Effector memory CD8-positive, alpha-beta T cell (primary cell): ENCODE data around the gene CST1.
"Not testable (repeated sequence)": the region's sequence is repeated elsewhere in the genome, so short reads cannot be mapped to it uniquely, and the experiment has no call there.

Source experiments
- ATAC-seq: fragments of 150-1000 bp; cut with Tn5 transposase; replicated peaks from 2 replicates; pipeline ENCODE4 v1.10.0; 2021; ENCODE audit warnings: mild to moderate bottlenecking, moderate library complexity
- DNase-seq, 3 experiments: peaks; one replicate each; pipeline ENCODE4 v3.0.0; 2021
- H3K27ac Mint-ChIP-seq, 2 donors: one replicate each; pipeline ENCODE4 v1.8.0; 2022; ENCODE audit warnings: mild to moderate bottlenecking in 2 of 2, mixed read lengths in 2 of 2, moderate library complexity in 2 of 2
- H3K27me3 Mint-ChIP-seq, 2 donors: one replicate each; pipeline ENCODE4 v1.8.0; 2022; ENCODE audit warnings: mixed read lengths in 2 of 2
- H3K36me3 Mint-ChIP-seq: one replicate; pipeline ENCODE4 v1.8.0; 2022; ENCODE audit warnings: mild to moderate bottlenecking, moderate library complexity, mixed read lengths; ENCODE audit not compliant: insufficient read depth
- H3K4me1 Mint-ChIP-seq, 2 donors: one replicate each; pipeline ENCODE4 v1.8.0; 2022; ENCODE audit warnings: low read depth in 2 of 2, mixed read lengths in 2 of 2
- H3K4me3 Mint-ChIP-seq, 2 donors: one replicate each; pipeline ENCODE4 v1.8.0; 2022; ENCODE audit warnings: mild to moderate bottlenecking in 2 of 2, mixed read lengths in 2 of 2, moderate library complexity in 2 of 2
- H3K9me3 Mint-ChIP-seq, 2 donors: one replicate each; pipeline ENCODE4 v1.8.0; 2022; ENCODE audit warnings: mixed read lengths in 2 of 2

Gene CST1

DNA sequence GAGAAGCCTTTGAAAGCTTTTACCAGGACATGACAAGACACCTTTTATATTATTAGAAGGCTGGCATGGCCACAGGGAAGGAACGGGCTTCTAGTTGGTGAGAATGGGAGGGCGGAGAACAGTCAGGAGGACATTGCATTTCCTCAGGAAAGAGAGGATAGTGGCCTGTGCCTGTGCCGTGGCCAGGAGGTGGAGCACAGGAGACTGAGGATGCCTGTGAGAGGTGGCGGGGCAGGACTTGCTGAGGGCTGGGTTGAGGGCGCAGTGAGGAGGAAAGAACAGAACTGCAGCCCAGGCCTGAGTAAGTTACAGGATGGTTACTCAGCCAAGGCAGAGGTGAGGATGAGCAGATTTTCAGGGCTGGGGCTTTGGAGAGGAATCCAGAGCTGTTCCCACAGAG, 27.9 kb downstream of the CST1 start:
- ATAC-seq, H3K9me3 Mint-ChIP-seq, H3K27ac Mint-ChIP-seq, H3K4me1 Mint-ChIP-seq, H3K4me3 Mint-ChIP-seq, DNase-seq, H3K36me3 Mint-ChIP-seq: not testable (repeated sequence)
- peaks cover 26 to 29% of the 10 kb centered on the region in 2 donors for H3K27me3 Mint-ChIP-seq

DNA sequence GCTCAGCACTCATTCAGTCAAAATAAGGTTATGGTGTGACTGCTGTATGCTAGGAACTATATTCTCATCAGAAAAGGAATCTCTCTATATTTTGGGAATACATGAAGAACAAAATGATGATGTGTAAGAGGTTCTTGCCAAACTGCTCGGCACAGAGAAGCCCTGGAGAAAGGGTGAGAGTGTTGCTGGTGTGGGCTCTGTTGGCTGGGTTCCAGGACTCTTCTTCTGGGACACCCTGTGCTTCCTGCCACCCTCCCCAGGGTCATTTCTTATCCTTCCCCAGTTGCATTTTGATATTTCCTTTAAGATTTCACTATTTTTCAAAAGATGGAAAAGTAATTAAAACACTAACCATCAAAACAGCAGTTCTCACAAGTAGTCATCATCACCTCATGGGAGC, 28.8 kb downstream of the CST1 start:
- Mint-ChIP-seq H3K9me3 (no peaks in the 10 kb centered on the region), H3K4me1 (no peaks in the 10 kb centered on the region), H3K4me3 (no peak overlapping the region), H3K27me3 (peaks cover 29 to 38% of the 10 kb centered on the region in 2 donors), H3K27ac (no peak overlapping the region), H3K36me3 (no peaks in the 10 kb centered on the region)
- ATAC-seq (no peak), DNase-seq (no peak)

DNA sequence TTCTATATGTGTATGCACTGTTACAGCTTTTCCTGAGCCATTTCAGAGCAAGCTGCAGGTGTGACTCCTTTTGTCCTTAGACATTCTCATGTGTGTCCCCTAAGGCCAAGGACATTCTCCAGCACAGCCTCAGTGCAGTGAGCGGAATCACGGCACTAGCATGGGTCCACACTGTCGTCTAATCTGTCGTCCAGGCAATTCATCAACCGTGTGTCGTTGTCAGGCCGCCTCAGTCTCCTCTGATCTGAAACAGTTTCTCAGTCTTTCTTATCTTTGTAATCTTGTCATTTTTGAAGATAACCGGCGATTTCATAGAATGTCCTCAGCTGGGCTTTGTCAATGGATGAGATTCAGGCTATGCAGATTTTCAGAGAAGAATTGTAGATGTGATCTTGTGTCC, 31.4 kb downstream of the CST1 start:
- H3K9me3 Mint-ChIP-seq, H3K27ac Mint-ChIP-seq, H3K36me3 Mint-ChIP-seq, DNase-seq, H3K4me3 Mint-ChIP-seq, ATAC-seq, H3K4me1 Mint-ChIP-seq: not testable (repeated sequence)
- peaks cover 29 to 38% of the 10 kb centered on the region in 2 donors for H3K27me3 Mint-ChIP-seq

DNA sequence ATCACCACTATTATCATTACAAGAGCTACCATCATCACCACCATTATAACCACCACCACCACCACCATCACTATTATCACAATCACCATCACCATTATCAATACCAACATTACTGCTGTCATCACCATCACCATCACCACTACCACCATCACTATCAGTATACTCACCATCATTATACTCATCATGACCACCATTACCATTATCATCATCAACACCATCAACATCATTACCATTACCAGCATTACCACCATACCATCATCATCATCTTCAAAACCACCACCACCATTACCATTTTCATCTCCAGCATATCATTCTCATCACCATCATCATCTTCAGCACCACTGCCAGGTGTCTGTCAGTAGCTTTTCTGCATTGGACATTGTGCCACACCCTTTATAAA, 39.0 kb downstream of the CST1 start:
- H3K27ac Mint-ChIP-seq, H3K4me3 Mint-ChIP-seq, ATAC-seq, H3K9me3 Mint-ChIP-seq, DNase-seq, H3K4me1 Mint-ChIP-seq, H3K27me3 Mint-ChIP-seq, H3K36me3 Mint-ChIP-seq: not testable (repeated sequence)

DNA sequence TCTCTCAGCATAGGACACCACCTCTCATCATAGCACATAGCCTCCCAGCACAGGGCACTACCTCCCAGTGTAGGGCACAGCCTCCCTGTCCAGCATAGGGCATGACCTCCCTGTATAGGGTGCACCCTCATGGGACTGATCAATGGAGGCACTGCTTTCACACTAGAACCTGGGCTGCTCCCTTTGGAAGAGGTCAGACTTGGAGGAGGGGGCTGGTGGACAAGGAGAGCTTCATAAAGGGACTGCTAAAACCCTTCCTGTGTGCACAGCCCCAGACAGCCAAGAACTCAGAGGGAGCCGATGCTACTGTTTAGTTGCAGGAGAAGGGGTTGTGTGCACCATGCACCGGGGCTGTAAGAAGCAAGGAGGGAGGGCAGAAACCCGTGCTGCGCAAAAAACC, 40.0 kb downstream of the CST1 start:
- ATAC-seq (no peak), DNase-seq (no peak)
- no peaks in the 10 kb centered on the region for H3K36me3 Mint-ChIP-seq
- H3K27ac Mint-ChIP-seq: no peak overlapping the region
- H3K4me1 Mint-ChIP-seq: no peaks in the 10 kb centered on the region
- H3K4me3 Mint-ChIP-seq: no peak overlapping the region
- H3K27me3 Mint-ChIP-seq: peaks cover 0 to 13% of the 10 kb centered on the region in 2 donors
- H3K9me3 Mint-ChIP-seq: no peaks in the 10 kb centered on the region

DNA sequence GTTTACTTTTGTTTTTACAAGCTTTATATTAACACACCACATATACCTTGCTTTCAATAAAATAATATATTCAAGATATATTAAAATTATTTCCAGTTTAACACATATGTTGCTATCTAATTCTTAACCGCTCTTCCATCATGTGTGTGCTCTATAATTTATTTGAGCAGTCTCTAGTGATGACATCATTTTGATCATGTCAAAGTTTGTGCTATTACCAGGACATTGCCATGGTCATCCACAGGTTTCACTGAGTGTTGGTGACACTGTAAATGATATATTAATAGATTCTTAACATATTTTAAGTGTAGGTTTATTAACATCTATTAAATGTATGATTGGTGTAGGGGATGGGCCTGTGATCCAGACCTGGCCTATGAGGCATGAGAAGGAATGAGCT, 44.8 kb downstream of the CST1 start:
- Mint-ChIP-seq H3K4me3 (no peak overlapping the region), H3K9me3 (no peaks in the 10 kb centered on the region), H3K27me3 (peaks cover 21 to 24% of the 10 kb centered on the region in 2 donors), H3K27ac (no peak overlapping the region), H3K36me3 (no peaks in the 10 kb centered on the region), H3K4me1 (no peaks in the 10 kb centered on the region)
- no peak for ATAC-seq
- DNase-seq: no peak

DNA sequence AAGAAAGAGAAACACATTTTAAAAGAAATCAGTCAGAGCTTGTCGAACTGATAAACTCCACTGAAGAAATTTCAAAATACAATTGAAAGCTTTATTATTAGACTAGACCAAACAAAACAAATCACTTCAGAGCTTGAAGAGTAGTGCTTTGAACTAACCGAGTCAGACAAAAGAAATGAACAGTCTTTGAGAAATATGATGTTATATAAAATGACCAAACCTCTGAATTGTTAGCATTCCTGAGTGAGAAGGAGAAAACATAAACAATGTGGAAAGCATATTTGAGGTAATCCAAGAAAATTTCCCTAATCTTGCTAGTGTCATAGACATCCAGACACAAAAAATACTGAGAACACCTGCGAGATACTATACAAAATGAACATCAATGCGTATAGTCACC, 48.7 kb downstream of the CST1 start:
- ATAC-seq (no peak), DNase-seq (no peak)
- Mint-ChIP-seq H3K27ac (no peak overlapping the region), H3K9me3 (no peaks in the 10 kb centered on the region), H3K36me3 (no peaks in the 10 kb centered on the region), H3K27me3 (peaks cover 31 to 33% of the 10 kb centered on the region in 2 donors), H3K4me1 (no peaks in the 10 kb centered on the region), H3K4me3 (no peak overlapping the region)

DNA sequence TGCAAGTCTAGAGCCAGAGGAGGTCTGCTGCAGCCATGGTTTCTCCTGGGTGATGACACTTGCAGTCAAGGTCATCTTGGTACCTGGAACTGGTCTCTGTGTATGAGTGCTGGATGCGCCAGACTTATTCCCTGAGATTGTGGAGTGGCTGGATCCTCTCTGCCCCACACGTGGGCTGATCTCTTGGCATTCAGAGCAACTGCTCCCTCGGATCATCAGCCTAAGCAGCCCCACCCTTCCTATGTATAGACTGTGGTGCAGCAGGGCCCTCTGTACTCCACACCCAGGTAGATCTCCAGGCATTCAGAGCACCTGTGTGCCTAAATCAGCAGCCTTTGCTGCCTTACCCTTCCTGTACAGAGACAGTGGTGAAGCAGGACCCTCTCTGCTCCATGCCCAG, 49.8 kb downstream of the CST1 start:
- Mint-ChIP-seq H3K9me3 (no peaks in the 10 kb centered on the region), H3K27me3 (peaks cover 22 to 31% of the 10 kb centered on the region in 2 donors), H3K27ac (no peak overlapping the region), H3K36me3 (no peaks in the 10 kb centered on the region), H3K4me3 (no peak overlapping the region), H3K4me1 (no peaks in the 10 kb centered on the region)
- no peak for ATAC-seq
- DNase-seq: no peak

DNA sequence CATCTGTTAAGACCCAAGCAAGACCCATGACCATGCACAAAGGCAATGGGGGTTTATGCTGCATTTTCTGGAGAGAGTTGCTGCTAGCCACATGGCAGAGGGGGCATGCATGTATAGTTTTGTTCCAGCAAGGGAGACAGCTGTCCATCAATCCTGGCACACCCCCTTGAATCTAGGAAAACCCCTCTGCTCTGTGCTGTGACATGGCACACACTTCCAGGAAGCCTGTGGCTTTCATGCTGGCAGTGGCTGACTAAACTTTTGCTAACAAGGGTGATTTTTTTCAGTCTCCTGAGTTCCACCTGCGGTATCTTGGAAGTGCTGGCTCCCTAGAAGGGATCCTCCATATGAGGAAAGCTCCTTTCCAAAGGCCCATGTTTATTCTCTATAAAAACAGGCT, 52.8 kb downstream of the CST1 start:
- Mint-ChIP-seq H3K27ac (no peak overlapping the region), H3K4me1 (no peaks in the 10 kb centered on the region), H3K9me3 (no peaks in the 10 kb centered on the region), H3K27me3 (peaks cover 41 to 43% of the 10 kb centered on the region in 2 donors), H3K36me3 (no peaks in the 10 kb centered on the region), H3K4me3 (no peak overlapping the region)
- ATAC-seq (no peak), DNase-seq (no peak)
